ENCODE results near the gene KBTBD2.
A peak's percentile ranks its signal among the peaks of the same experiment; 100 is the strongest.
"Not testable (repeated sequence)": the region's sequence is repeated elsewhere in the genome, so short reads cannot be mapped to it uniquely, and the experiment has no call there.

Gene KBTBD2

DNA sequence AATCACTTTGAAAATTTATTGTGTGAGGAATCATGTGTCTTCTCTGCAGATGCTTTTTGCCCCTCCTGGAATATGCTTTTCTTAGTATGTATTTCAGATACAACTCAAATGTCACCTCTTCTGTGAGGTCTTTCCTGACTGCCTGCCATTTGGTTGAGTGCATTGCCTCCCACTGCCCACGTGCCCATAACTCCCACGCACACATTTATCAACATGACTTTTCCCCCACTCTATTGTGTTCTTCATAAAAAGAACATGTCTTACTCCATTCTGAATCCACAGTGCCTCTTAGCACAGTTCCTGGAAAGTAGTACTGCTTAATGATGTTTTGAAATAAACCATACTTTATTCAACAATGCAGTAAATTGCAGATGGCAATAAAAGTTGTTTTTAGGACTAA is 42.9 kb downstream of the KBTBD2 start:
- not testable (repeated sequence) for DNase-seq

DNA sequence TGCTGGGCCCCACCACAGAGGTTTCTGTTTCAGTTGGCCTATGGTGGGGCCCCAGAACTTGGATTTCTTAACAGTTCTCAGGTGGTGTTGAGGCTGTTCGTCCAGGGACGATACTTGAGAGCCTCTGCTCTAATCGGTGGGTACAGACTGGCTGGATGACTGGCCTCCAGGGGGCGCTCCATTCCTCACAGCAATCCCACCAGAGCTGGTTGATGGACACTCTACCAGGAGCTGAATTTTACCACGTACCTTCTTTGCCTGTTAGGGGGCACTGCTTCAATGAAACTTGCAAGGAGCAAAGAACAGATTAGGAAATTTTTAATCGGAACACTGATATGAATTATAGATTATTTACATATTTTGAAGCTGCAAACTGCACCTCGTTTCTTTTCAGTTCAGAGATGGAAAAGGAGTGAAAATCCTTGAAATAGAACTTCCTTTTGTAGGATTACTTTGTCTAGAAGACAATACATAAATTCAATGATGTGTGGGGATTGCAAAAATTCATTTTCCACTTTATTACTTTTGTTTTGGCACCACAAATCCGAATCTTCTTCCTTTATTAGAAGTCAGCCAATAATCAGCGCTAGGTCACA is 44.8 kb downstream of the KBTBD2 start:
- DNase-seq, result peak; percentile 76

DNA sequence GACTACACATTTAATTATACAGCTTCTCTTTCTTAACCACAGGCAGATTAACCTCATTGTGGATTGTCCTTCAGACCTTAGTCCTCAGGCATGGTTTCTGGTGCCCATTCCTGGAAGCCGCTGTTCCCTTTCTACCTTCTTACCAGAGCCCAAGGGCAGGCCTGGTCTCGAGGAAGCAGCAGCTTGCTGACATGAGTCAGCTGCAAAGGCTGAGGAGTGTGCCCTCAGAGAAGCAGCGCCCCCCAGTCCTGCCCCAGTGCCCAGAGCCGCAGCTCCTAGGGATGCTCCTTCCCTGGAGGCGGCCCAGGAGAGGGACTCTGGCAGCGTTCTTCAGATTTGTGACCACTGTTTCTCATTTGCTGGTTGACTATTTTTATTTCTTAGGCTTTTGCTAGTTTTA is 46.8 kb downstream of the KBTBD2 start:
- DNase-seq, result not testable (repeated sequence)

DNA sequence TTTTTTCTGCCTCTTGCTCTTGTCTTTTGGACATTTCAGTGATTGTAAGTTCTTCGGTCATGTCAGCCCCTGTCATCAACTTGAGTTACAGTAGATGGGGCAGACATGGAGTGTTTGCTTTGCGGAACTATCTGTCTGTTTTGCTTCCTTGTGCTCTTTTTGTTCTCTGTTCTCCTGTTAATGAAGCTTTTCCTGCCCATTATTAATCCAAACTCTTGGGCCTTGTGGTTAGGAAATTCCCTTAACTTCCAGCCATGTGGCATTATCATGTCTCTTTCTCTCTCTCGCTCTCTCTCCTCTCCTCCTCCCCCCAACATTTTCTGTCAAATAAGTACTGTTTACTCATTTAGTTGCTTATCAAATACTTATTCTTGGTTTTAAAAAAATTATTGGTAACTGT is 47.8 kb downstream of the KBTBD2 start:
- not testable (repeated sequence) for DNase-seq

DNA sequence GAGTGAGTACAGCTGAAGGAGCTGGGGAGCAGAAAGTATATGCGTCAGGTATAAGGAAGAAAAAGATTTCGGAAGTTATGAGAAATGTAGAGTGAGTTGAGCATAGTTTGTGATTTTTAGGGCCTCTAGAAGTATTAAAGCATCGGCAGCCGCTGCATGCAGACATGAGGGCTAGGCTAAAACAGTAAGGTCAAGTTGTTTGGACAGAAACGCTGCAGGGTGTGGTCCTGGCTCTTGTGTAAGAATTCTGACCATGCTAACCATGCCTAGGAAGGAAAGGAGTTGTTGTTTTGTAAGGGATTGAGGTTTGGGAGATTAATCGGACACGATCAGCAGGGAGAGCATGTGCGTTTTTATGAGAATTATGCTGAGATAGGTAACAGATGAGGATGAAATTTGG is 51.7 kb downstream of the KBTBD2 start:
- DNase-seq, result not testable (repeated sequence)

DNA sequence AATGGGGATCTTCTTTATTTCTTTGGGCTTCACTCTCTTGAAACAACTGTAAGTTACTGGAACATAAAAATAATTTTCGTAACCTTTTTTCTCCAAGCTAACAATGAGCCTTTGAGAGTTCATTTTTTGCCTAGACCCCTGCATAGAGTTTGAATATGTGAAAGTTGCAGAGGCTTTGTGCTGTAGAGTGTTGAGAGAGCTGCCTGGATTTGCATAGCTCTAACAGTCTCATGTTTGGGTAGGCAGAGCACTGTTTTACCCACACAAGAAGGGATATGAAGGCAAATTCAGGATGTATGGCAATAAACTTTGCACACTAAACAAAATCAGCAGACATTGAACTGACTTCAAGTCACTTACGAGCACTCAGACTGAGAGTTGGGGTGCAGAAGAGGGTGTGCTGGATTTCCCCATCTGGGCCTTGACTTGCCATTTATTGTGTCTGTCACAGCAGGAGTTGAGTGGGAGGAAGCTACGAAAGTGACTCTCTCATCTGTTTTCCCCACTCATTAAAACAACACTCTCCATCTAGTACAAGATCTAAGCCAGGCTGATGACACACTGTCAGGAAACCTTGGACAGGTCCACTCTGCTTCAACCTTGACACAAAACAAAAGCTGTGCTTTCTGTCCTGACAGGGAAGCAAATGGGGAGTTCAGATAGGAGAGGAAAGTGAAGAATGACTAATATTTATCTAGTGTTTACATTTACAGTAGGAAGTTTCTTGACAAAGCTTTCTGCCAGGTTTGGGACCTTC is 62.4 kb downstream of the KBTBD2 start:
- not testable (repeated sequence) for DNase-seq
